H9 (cell line): Measurements from ENCODE around the gene SLC22A3. TPM values are rescaled to one million over a fixed set of nuclear protein-coding genes. Genes with fewer than 3 reads are reported as not detected.

Source experiments
- DNase-seq: peaks from one replicate; pipeline ENCODE4 v3.0.0-alpha.2; 2017
- H2AFZ ChIP-seq: one replicate; pipeline ENCODE4 v1.6.1; 2013; ENCODE audit warnings: mild to moderate bottlenecking, low read length, control low read depth, moderate library complexity
- H2AK5ac ChIP-seq: 2 replicates; pipeline ENCODE4 v1.6.1; 2013; ENCODE audit warnings: low read length, control low read depth, mixed read lengths; ENCODE audit not compliant: insufficient read length
- H2BK120ac ChIP-seq: one replicate; pipeline ENCODE4 v1.6.1; 2013; ENCODE audit warnings: low read depth, mild to moderate bottlenecking, low read length, control low read depth, inconsistent platforms; ENCODE audit not compliant: poor library complexity, severe bottlenecking
- H2BK12ac ChIP-seq: 2 replicates; pipeline ENCODE4 v1.6.1; 2013; ENCODE audit warnings: low read length, control low read depth, mixed read lengths, low read depth; ENCODE audit not compliant: insufficient read length
- H2BK15ac ChIP-seq: 2 replicates; pipeline ENCODE4 v1.6.1; 2013; ENCODE audit warnings: low read depth, low read length, control low read depth
- H2BK20ac ChIP-seq: one replicate; pipeline ENCODE4 v1.6.1; 2013; ENCODE audit warnings: low read depth, mild to moderate bottlenecking, low read length, control low read depth, inconsistent platforms; ENCODE audit not compliant: poor library complexity, severe bottlenecking
- H2BK5ac ChIP-seq: 2 replicates; pipeline ENCODE4 v1.6.1; 2013; ENCODE audit warnings: low read length, control low read depth, mixed read lengths; ENCODE audit not compliant: insufficient read length
- H3K14ac ChIP-seq: 2 replicates; pipeline ENCODE4 v1.6.1; 2013; ENCODE audit warnings: low read length, control low read depth; ENCODE audit not compliant: insufficient read depth
- H3K18ac ChIP-seq: 2 replicates; pipeline ENCODE4 v1.6.1; 2013; ENCODE audit warnings: low read depth, mild to moderate bottlenecking, mixed read lengths, low read length, control low read depth; ENCODE audit not compliant: insufficient read length
- H3K23ac ChIP-seq: 2 replicates; pipeline ENCODE4 v1.6.1; 2013; ENCODE audit warnings: low read length, control low read depth, mixed read lengths, low read depth; ENCODE audit not compliant: insufficient read length
- H3K23me2 ChIP-seq: 2 replicates; pipeline ENCODE4 v1.6.1; 2013; ENCODE audit warnings: low read depth, mild to moderate bottlenecking, mixed read lengths, low read length, control low read depth; ENCODE audit not compliant: insufficient read length, poor library complexity, severe bottlenecking
- H3K27ac ChIP-seq: 2 replicates; pipeline ENCODE4 v1.5.1; 2013; ENCODE audit warnings: low read length, control low read depth, mixed read lengths, low read depth; ENCODE audit not compliant: insufficient read length
- H3K27me3 ChIP-seq: 2 replicates; pipeline ENCODE4 v1.6.1; 2013; ENCODE audit warnings: low read length, control low read depth, inconsistent platforms; ENCODE audit not compliant: insufficient read depth
- H3K4ac ChIP-seq: 2 replicates; pipeline ENCODE4 v1.6.1; 2013; ENCODE audit warnings: low read depth, mild to moderate bottlenecking, control low read depth, inconsistent platforms, low read length, moderate library complexity
- H3K4me1 ChIP-seq: 2 replicates; pipeline ENCODE4 v1.6.1; 2013; ENCODE audit warnings: low read length, control low read depth, inconsistent platforms; ENCODE audit not compliant: insufficient read depth
- H3K4me2 ChIP-seq: 2 replicates; pipeline ENCODE4 v1.6.1; 2013; ENCODE audit warnings: low read length, control low read depth, mixed read lengths; ENCODE audit not compliant: insufficient read length, insufficient read depth
- H3K56ac ChIP-seq: 2 replicates; pipeline ENCODE4 v1.6.1; 2013; ENCODE audit warnings: low read depth, mild to moderate bottlenecking, mixed read lengths, low read length, control low read depth; ENCODE audit not compliant: insufficient read length
- H3K79me1 ChIP-seq: 2 replicates; pipeline ENCODE4 v1.6.1; 2013; ENCODE audit warnings: low read depth, mild to moderate bottlenecking, moderate library complexity, low read length, control low read depth, inconsistent platforms; ENCODE audit not compliant: insufficient read depth, poor library complexity, severe bottlenecking
- H3K79me2 ChIP-seq: 2 replicates; pipeline ENCODE4 v1.6.1; 2013; ENCODE audit warnings: low read length, control low read depth, inconsistent platforms; ENCODE audit not compliant: insufficient read depth
- H3K9ac ChIP-seq: 2 replicates; pipeline ENCODE4 v1.6.1; 2013; ENCODE audit warnings: low read length, control low read depth, mixed read lengths; ENCODE audit not compliant: insufficient read length; ENCODE audit errors: extremely low read depth
- H3K9me3 ChIP-seq: one replicate; pipeline ENCODE4 v1.6.1; 2013; ENCODE audit warnings: low read depth, low read length, inconsistent platforms; ENCODE audit not compliant: control insufficient read depth
- H3T11ph ChIP-seq: one replicate; pipeline ENCODE4 v1.6.1; 2013; ENCODE audit warnings: mild to moderate bottlenecking, low read length, control low read depth, inconsistent platforms
- H4K20me1 ChIP-seq: one replicate; pipeline ENCODE4 v1.6.1; 2013; ENCODE audit not compliant: control insufficient read depth, insufficient read length, insufficient read depth
- H4K5ac ChIP-seq: 2 replicates; pipeline ENCODE4 v1.6.1; 2013; ENCODE audit warnings: low read depth, mild to moderate bottlenecking, mixed read lengths, low read length, control low read depth; ENCODE audit not compliant: insufficient read length
- H4K8ac ChIP-seq: replicated peaks from 2 replicates; pipeline ENCODE4 v1.6.1; 2013; ENCODE audit warnings: low read length, control low read depth, mixed read lengths, low read depth; ENCODE audit not compliant: insufficient read length
- H4K91ac ChIP-seq: 2 replicates; pipeline ENCODE4 v1.6.1; 2013; ENCODE audit warnings: low read depth, mild to moderate bottlenecking, moderate library complexity, mixed read lengths, low read length, control low read depth; ENCODE audit not compliant: insufficient read length
- H3K27ac Mint-ChIP-seq, 3 experiments: 2 replicates in 2 of 3; 3 replicates in 1 of 3; pipeline ENCODE4 v1.8.0; 2020 to 2021; ENCODE audit warnings: mixed read lengths in 3 of 3, mild to moderate bottlenecking in 1 of 3, moderate library complexity in 1 of 3
- H3K27me3 Mint-ChIP-seq: 2 replicates; pipeline ENCODE4 v1.8.0; 2021; ENCODE audit warnings: low read depth, mild to moderate bottlenecking, moderate library complexity, mixed read lengths
- H3K36me3 Mint-ChIP-seq, 3 experiments: 2 replicates in 2 of 3; 3 replicates in 1 of 3; pipeline ENCODE4 v1.8.0; 2020 to 2021; ENCODE audit warnings: low read depth in 3 of 3, mixed read lengths in 3 of 3; ENCODE audit not compliant: insufficient read depth in 1 of 3
- H3K4me1 Mint-ChIP-seq, 2 experiments: 2 replicates each; pipeline ENCODE4 v1.8.0; 2020; ENCODE audit warnings: mixed read lengths in 2 of 2
- H3K4me3 Mint-ChIP-seq, 2 experiments: 2 replicates in 1 of 2; 3 replicates in 1 of 2; pipeline ENCODE4 v1.8.0; 2020 to 2021; ENCODE audit warnings: mild to moderate bottlenecking in 2 of 2, mixed read lengths in 2 of 2, moderate library complexity in 1 of 2
- H3K9me3 Mint-ChIP-seq, 2 experiments: 2 replicates in 1 of 2; 3 replicates in 1 of 2; pipeline ENCODE4 v1.8.0; 2020; ENCODE audit warnings: mild to moderate bottlenecking in 2 of 2, mixed read lengths in 2 of 2, moderate library complexity in 1 of 2
- WGBS: extraction: QIAGEN DNeasy Blood & Tissue Kit; methylation state at CpG from one replicate; pipeline ENCODE4 v1.1.7; 2013; ENCODE audit warnings: missing lambda C conversion rate, low lambda C conversion rate, mixed read lengths; ENCODE audit not compliant: insufficient read length; ENCODE audit errors: extremely low coverage; 5-methylcytosine and 5-hydroxymethylcytosine counted together
- total RNA-seq: library from RNA; stranded (reverse); gene quantifications from 2 replicates; pipeline ENCODE4 v1.2.1, GENCODE V29; 2021
- TF ChIP-seq, protein P1 (sequence below): fragments of 200-600 bp; sonication (generic); conservative IDR thresholded peaks from 3 replicates; pipeline ENCODE4 v1.8.0; 2021; ENCODE audit warnings: antibody characterized with exemption, mild to moderate bottlenecking

SLC22A3 gene
- total RNA-seq, 1 experiment from 2014 or later = 2.7 TPM

DNA sequence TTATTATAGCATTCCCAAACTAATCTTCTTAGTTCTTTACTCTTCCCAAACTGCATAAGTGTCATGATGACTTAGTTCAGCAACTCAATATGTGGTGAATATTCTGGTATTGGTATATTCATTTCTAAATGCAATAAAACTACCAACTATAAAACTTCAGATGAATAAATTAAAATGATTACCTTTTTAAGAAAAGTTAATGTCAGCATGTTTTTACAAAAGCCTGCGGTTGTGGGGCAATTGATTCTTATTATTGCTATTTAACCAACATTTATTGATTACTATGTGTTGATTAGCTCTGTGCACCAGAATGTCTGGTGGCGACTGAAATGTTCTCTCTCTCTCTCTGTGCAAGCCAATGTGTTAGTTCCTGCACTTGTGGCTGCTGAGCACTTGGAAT lies 5.0 kb upstream of the SLC22A3 start:
- Histone ChIP-seq H3K4me2 (no peak overlapping the region), H2AK5ac (no peak overlapping the region), H3K56ac (no peak overlapping the region), H2BK20ac (no peak overlapping the region), H2BK15ac (no peak overlapping the region), H3K79me1 (no peaks in the 10 kb centered on the region), H3K79me2 (no peaks in the 10 kb centered on the region), H4K20me1 (no peaks in the 10 kb centered on the region), H3T11ph (no peak overlapping the region), H3K27ac (no peak overlapping the region), H2BK12ac (no peak overlapping the region), H3K4me1 (no peaks in the 10 kb centered on the region), H2AFZ (no peak overlapping the region), H3K23ac (no peak overlapping the region), H3K14ac (no peak overlapping the region), H2BK120ac (no peak overlapping the region), H3K18ac (no peak overlapping the region), H3K27me3 (peaks cover 11% of the 10 kb centered on the region; the same call in 1 of the 2 replicates), H3K9me3 (no peaks in the 10 kb centered on the region), H3K4ac (no peak overlapping the region), H2BK5ac (no peak overlapping the region), H4K5ac (no peak overlapping the region), H3K23me2 (no peaks in the 10 kb centered on the region), H3K9ac (no peak overlapping the region), H4K91ac (no peak overlapping the region), H4K8ac (no peak overlapping the region)
- WGBS = no CpG with 5 or more reads among the region's 2 CpGs
- H3K4me3 Mint-ChIP-seq = no peak overlapping the region
- no peaks in the 10 kb centered on the region for H3K36me3 Mint-ChIP-seq
- no peak overlapping the region for H3K27ac Mint-ChIP-seq
- TF ChIP-seq, protein P1, sequence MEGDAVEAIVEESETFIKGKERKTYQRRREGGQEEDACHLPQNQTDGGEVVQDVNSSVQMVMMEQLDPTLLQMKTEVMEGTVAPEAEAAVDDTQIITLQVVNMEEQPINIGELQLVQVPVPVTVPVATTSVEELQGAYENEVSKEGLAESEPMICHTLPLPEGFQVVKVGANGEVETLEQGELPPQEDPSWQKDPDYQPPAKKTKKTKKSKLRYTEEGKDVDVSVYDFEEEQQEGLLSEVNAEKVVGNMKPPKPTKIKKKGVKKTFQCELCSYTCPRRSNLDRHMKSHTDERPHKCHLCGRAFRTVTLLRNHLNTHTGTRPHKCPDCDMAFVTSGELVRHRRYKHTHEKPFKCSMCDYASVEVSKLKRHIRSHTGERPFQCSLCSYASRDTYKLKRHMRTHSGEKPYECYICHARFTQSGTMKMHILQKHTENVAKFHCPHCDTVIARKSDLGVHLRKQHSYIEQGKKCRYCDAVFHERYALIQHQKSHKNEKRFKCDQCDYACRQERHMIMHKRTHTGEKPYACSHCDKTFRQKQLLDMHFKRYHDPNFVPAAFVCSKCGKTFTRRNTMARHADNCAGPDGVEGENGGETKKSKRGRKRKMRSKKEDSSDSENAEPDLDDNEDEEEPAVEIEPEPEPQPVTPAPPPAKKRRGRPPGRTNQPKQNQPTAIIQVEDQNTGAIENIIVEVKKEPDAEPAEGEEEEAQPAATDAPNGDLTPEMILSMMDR = no peak
- no peaks in the 10 kb centered on the region for H3K9me3 Mint-ChIP-seq
- no peaks in the 10 kb centered on the region for H3K4me1 Mint-ChIP-seq
- no peak for DNase-seq
- H3K27me3 Mint-ChIP-seq = peaks cover 22% of the 10 kb centered on the region
